ENCODE data around the gene PARD3B. TPM values are rescaled to one million over a fixed set of nuclear protein-coding genes. Genes with fewer than 3 reads are reported as not detected.

Gene PARD3B
- total and polyA plus RNA-seq, 10 of the 15 experiments (the other 5 are each of a cell fraction or from before 2014, with no cell fraction given) = 0.01 to 0.54 (median 0.07) TPM; not detected in 7

- H3K27ac ChIP-seq (ENCODE audit: control insufficient read depth, insufficient read depth) = no peak overlapping the region
- in situ Hi-C loops (cut with MboI) (no loop called here), intact Hi-C loops (cut with micrococcal nuclease; ENCODE audit: unreplicated experiment) (no loop called here)
- SMC1A ChIA-PET (ENCODE audit: uncharacterized antibody, unreplicated experiment) = no interaction called here
- CTCF ChIA-PET = no interaction called here
- RAD21 ChIA-PET (ENCODE audit: unreplicated experiment) = no interaction called here
- no peaks in the 10 kb centered on the region for H3K9me3 ChIP-seq (replicated peaks; ENCODE audit: control insufficient read depth, insufficient read depth, low read length)
- no peak overlapping the region for H3K9ac ChIP-seq (ENCODE audit: control insufficient read depth, insufficient read depth, low read length)
- no peaks in the 10 kb centered on the region for H3K36me3 ChIP-seq (ENCODE audit: control insufficient read depth in 2 of 2, insufficient read depth in 2 of 2, low read length in 1 of 2)
- no peak overlapping the region for H3K4me2 ChIP-seq (ENCODE audit: control insufficient read depth, insufficient read depth)
- POLR2A ChIA-PET = no interaction called here
- H3K27me3 ChIP-seq (replicated peaks in 1 of 2; ENCODE audit: control insufficient read depth in 2 of 2, insufficient read depth in 2 of 2, low read length in 1 of 2) = no peaks in the 10 kb centered on the region
- ATAC-seq (no peak), FAIRE-seq (no peak), DNase-seq (ENCODE audit: low read depth, low spot score) (no peak)
- no peak overlapping the region for H3K4me3 ChIP-seq
- 39% methylated on average over 6 of the region's 6 CpGs for WGBS (ENCODE audit: insufficient coverage, insufficient replicate concordance, low lambda C conversion rate, missing lambda C conversion rate)
- no TSS peak for BruUV-seq (replicated peaks)
- H3K79me2 ChIP-seq (ENCODE audit: control insufficient read depth, insufficient read depth, low read length) = no peaks in the 10 kb centered on the region
- no peaks in the 10 kb centered on the region for H4K20me1 ChIP-seq (ENCODE audit: control insufficient read depth, insufficient read depth)
- H3K4me1 ChIP-seq (ENCODE audit: control insufficient read depth, insufficient read depth, low read length) = no peaks in the 10 kb centered on the region
- H2AFZ ChIP-seq (ENCODE audit: control insufficient read depth, low read depth, low read length) = no peak overlapping the region
- TF ChIP-seq, protein P1, sequence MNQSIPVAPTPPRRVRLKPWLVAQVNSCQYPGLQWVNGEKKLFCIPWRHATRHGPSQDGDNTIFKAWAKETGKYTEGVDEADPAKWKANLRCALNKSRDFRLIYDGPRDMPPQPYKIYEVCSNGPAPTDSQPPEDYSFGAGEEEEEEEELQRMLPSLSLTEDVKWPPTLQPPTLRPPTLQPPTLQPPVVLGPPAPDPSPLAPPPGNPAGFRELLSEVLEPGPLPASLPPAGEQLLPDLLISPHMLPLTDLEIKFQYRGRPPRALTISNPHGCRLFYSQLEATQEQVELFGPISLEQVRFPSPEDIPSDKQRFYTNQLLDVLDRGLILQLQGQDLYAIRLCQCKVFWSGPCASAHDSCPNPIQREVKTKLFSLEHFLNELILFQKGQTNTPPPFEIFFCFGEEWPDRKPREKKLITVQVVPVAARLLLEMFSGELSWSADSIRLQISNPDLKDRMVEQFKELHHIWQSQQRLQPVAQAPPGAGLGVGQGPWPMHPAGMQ (IDR thresholded peaks at IDR 0.05; ENCODE audit: borderline replicate concordance) = no peak
- no peak for TF ChIP-seq SUZ12 (IDR thresholded peaks at IDR 0.05; ENCODE audit: unreplicated experiment)
- TF ChIP-seq, protein P2, sequence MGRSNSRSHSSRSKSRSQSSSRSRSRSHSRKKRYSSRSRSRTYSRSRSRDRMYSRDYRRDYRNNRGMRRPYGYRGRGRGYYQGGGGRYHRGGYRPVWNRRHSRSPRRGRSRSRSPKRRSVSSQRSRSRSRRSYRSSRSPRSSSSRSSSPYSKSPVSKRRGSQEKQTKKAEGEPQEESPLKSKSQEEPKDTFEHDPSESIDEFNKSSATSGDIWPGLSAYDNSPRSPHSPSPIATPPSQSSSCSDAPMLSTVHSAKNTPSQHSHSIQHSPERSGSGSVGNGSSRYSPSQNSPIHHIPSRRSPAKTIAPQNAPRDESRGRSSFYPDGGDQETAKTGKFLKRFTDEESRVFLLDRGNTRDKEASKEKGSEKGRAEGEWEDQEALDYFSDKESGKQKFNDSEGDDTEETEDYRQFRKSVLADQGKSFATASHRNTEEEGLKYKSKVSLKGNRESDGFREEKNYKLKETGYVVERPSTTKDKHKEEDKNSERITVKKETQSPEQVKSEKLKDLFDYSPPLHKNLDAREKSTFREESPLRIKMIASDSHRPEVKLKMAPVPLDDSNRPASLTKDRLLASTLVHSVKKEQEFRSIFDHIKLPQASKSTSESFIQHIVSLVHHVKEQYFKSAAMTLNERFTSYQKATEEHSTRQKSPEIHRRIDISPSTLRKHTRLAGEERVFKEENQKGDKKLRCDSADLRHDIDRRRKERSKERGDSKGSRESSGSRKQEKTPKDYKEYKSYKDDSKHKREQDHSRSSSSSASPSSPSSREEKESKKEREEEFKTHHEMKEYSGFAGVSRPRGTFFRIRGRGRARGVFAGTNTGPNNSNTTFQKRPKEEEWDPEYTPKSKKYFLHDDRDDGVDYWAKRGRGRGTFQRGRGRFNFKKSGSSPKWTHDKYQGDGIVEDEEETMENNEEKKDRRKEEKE (IDR thresholded peaks at IDR 0.05) = no peak
- TF ChIP-seq, protein P3, sequence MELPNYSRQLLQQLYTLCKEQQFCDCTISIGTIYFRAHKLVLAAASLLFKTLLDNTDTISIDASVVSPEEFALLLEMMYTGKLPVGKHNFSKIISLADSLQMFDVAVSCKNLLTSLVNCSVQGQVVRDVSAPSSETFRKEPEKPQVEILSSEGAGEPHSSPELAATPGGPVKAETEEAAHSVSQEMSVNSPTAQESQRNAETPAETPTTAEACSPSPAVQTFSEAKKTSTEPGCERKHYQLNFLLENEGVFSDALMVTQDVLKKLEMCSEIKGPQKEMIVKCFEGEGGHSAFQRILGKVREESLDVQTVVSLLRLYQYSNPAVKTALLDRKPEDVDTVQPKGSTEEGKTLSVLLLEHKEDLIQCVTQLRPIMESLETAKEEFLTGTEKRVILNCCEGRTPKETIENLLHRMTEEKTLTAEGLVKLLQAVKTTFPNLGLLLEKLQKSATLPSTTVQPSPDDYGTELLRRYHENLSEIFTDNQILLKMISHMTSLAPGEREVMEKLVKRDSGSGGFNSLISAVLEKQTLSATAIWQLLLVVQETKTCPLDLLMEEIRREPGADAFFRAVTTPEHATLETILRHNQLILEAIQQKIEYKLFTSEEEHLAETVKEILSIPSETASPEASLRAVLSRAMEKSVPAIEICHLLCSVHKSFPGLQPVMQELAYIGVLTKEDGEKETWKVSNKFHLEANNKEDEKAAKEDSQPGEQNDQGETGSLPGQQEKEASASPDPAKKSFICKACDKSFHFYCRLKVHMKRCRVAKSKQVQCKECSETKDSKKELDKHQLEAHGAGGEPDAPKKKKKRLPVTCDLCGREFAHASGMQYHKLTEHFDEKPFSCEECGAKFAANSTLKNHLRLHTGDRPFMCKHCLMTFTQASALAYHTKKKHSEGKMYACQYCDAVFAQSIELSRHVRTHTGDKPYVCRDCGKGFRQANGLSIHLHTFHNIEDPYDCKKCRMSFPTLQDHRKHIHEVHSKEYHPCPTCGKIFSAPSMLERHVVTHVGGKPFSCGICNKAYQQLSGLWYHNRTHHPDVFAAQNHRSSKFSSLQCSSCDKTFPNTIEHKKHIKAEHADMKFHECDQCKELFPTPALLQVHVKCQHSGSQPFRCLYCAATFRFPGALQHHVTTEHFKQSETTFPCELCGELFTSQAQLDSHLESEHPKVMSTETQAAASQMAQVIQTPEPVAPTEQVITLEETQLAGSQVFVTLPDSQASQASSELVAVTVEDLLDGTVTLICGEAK (IDR thresholded peaks at IDR 0.05; ENCODE audit: borderline replicate concordance) = no peak
- TF ChIP-seq KLF5 (IDR thresholded peaks at IDR 0.05; ENCODE audit: partially characterized antibody) = no peak
- no peak for TF ChIP-seq SREBF2 (IDR thresholded peaks at IDR 0.05; ENCODE audit: low read length)
- no peak for TF ChIP-seq ESRRA (IDR thresholded peaks at IDR 0.05; ENCODE audit: low read length)
- no peak for TF ChIP-seq FOS (IDR thresholded peaks at IDR 0.05; ENCODE audit: borderline replicate concordance, extremely low read depth, insufficient read length)
- no peak for TF ChIP-seq ZNF24 (IDR thresholded peaks at IDR 0.05)
- no peak for TF ChIP-seq POLR2AphosphoS5 (IDR thresholded peaks at IDR 0.05; ENCODE audit: low read length)
- no peak for TF ChIP-seq RCOR1 (conservative IDR thresholded peaks at IDR 0.05; ENCODE audit: low read depth, low read length)
- no peak for TF ChIP-seq NRF1 (conservative IDR thresholded peaks at IDR 0.05; ENCODE audit: low read depth, low read length)
- no peak for TF ChIP-seq RB1 (IDR thresholded peaks at IDR 0.05; ENCODE audit: borderline replicate concordance)
- TF ChIP-seq PKNOX1 (IDR thresholded peaks at IDR 0.05) = no peak
- TF ChIP-seq CREM (IDR thresholded peaks at IDR 0.05; ENCODE audit: low read depth) = no peak
Measured at GRCh38 chr2:205158404-205158803, 613.1 kb downstream of the PARD3B start.
